Thyroid gland (tissue), 4 donors: ENCODE results near the gene DACH1.

Source experiments
- CTCF ChIP-seq, 6 experiments: fragments of 200-600 bp in 3 of 6; fragments of 450-650 bp in 3 of 6; sonication (generic) in 3 of 6; IDR thresholded peaks; one replicate each; pipeline ENCODE4 v1.5.1; 2016 to 2019; ENCODE audit warnings: antibody characterized with exemption in 6 of 6, mild to moderate bottlenecking in 2 of 6, inconsistent platforms in 1 of 6, moderate library complexity in 1 of 6
- POLR2A ChIP-seq, 2 donors: fragments of 450-650 bp; IDR thresholded peaks; one replicate each; pipeline ENCODE4 v1.6.1; 2017; ENCODE audit warnings: antibody characterized with exemption in 2 of 2, mild to moderate bottlenecking in 2 of 2, moderate library complexity in 1 of 2

- TF ChIP-seq POLR2A (IDR thresholded peaks at IDR 0.05) = no peak
- TF ChIP-seq CTCF (IDR thresholded peaks at IDR 0.05) = no peak
Observed at GRCh38 chr13:71488201-71488600, 378.8 kb downstream of the DACH1 start.
